HL-60/S4 (cell line): Measurements from ENCODE around the gene PIK3R5.
"Not testable (repeated sequence)": the region's sequence is repeated elsewhere in the genome, so short reads cannot be mapped to it uniquely, and the experiment has no call there.

Source experiments
- in situ Hi-C: fragments of 300-500 bp; cut with MboI; formaldehyde crosslinking; loops from 2 replicates; pipeline ENCODE4 v1.14.3; 2022; ENCODE audit warnings: low sequenced_read_pairs

Gene PIK3R5

GRCh38 chr17:8898636-8899035, 66.9 kb downstream of the PIK3R5 start:
- in situ Hi-C loops = no loop called here

GRCh38 chr17:8898126-8898525, 67.4 kb downstream of the PIK3R5 start:
- in situ Hi-C loops = no loop called here

- in situ Hi-C loops = no loop called here
Measured at GRCh38 chr17:8896641-8897635, 68.6 kb downstream of the PIK3R5 start.

GRCh38 chr17:8896087-8896486, 69.4 kb downstream of the PIK3R5 start:
- in situ Hi-C loops = no loop called here

GRCh38 chr17:8894673-8895578, 70.6 kb downstream of the PIK3R5 start:
- in situ Hi-C loops = no loop called here

- in situ Hi-C loops = no loop called here
Measured at GRCh38 chr17:8894202-8894671, 71.3 kb downstream of the PIK3R5 start.

- in situ Hi-C loops = no loop called here
Measured at GRCh38 chr17:8893621-8894201, 71.8 kb downstream of the PIK3R5 start.

GRCh38 chr17:8893059-8893458, 72.4 kb downstream of the PIK3R5 start:
- in situ Hi-C loops = no loop called here

GRCh38 chr17:8892338-8892690, 73.2 kb downstream of the PIK3R5 start:
- in situ Hi-C loops = no loop called here

GRCh38 chr17:8890671-8891070, 74.8 kb downstream of the PIK3R5 start:
- in situ Hi-C loops = no loop called here

- in situ Hi-C loops = no loop called here
Measured at GRCh38 chr17:8889458-8890210, 75.9 kb downstream of the PIK3R5 start.

GRCh38 chr17:8888704-8889302, 76.7 kb downstream of the PIK3R5 start:
- in situ Hi-C loops = no loop called here

GRCh38 chr17:8887834-8888703, 77.4 kb downstream of the PIK3R5 start:
- in situ Hi-C loops = no loop called here

GRCh38 chr17:8887301-8887700, 78.2 kb downstream of the PIK3R5 start:
- in situ Hi-C loops = no loop called here

- in situ Hi-C loops = no loop called here
Measured at GRCh38 chr17:8885967-8886684, 79.4 kb downstream of the PIK3R5 start.

- in situ Hi-C loops = not testable (repeated sequence)
Measured at GRCh38 chr17:8885163-8885966, 80.1 kb downstream of the PIK3R5 start.

GRCh38 chr17:8884336-8884990, 81.0 kb downstream of the PIK3R5 start:
- in situ Hi-C loops = no loop called here
